ENCODE results near the gene ZNF622.

DNA sequence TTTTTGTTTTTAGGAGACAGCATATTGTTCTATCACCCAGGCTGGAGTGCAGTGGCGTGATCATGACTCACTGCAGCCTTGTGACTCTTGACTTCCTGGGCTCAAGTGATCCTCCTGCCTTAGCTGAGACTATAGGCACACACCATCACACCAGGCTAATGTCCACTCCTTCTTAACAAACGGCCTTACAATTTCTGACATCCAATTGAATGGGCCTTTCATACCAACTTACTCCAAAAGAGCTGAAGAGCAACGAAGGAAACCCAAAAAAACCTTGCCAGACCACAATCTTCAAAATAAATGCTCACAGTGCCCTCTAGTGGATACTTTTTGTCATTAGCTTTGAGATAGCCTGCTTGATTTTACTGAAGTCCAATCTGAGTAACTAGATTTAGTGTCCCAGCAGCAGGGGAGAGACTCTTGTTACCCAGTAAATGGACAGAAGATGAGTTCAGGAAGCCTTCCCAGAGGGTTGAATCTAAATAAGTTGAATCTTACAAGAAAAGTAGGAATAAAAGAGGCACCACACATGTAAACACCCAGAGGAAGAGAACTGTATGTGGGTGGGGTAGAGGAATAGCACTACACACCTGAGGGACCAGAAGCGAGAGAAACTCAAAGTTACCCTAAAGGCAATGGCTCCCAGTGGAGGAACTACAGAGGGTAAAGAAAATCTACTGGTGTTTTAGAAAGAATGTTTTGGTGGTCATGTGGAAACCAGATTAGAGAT is 9.3 kb downstream of the ZNF622 start:
- TF ChIP-seq, protein P1, sequence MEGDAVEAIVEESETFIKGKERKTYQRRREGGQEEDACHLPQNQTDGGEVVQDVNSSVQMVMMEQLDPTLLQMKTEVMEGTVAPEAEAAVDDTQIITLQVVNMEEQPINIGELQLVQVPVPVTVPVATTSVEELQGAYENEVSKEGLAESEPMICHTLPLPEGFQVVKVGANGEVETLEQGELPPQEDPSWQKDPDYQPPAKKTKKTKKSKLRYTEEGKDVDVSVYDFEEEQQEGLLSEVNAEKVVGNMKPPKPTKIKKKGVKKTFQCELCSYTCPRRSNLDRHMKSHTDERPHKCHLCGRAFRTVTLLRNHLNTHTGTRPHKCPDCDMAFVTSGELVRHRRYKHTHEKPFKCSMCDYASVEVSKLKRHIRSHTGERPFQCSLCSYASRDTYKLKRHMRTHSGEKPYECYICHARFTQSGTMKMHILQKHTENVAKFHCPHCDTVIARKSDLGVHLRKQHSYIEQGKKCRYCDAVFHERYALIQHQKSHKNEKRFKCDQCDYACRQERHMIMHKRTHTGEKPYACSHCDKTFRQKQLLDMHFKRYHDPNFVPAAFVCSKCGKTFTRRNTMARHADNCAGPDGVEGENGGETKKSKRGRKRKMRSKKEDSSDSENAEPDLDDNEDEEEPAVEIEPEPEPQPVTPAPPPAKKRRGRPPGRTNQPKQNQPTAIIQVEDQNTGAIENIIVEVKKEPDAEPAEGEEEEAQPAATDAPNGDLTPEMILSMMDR (IDR thresholded peaks at IDR 0.05; ENCODE audit: low read depth, low read length): peak; percentile 58
- TF ChIP-seq, protein P2, sequence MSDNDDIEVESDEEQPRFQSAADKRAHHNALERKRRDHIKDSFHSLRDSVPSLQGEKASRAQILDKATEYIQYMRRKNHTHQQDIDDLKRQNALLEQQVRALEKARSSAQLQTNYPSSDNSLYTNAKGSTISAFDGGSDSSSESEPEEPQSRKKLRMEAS (IDR thresholded peaks at IDR 0.05; ENCODE audit: low read depth, low read length): no peak

All from NB4 (cell line).